Activated CD8-positive, alpha-beta T cell treated with anti-CD3 and anti-CD28 coated beads for 36 hours (primary cell): ENCODE data around the gene SHC1. TPM values are rescaled to one million over a fixed set of nuclear protein-coding genes. Genes with fewer than 3 reads are reported as not detected.
A peak's percentile ranks its signal among the peaks of the same experiment; 100 is the strongest.

ENCODE experiments used
- ATAC-seq: fragments of 200-7000 bp; cut with Tn5 transposase; one replicate; pipeline ENCODE4 v1.10.0; 2021; ENCODE audit warnings: mild to moderate bottlenecking, moderate library complexity
- CTCF ChIA-PET: fragments of 350-600 bp; sonication (Branson Sonifier 250); formaldehyde crosslinking; loops from one replicate; lab custom pipeline; 2021; ENCODE audit warnings: antibody characterized with exemption; lab: Charles Lee
- POLR2A ChIA-PET: fragments of 350-600 bp; sonication (Branson Sonifier 250); formaldehyde crosslinking; loops from one replicate; lab custom pipeline; 2021; ENCODE audit warnings: antibody characterized with exemption; lab: Charles Lee
- DNase-seq: peaks from one replicate; pipeline ENCODE4 v3.0.0-alpha.2; 2020
- H3K27ac Mint-ChIP-seq: one replicate; pipeline ENCODE4 v1.8.0; 2021; ENCODE audit warnings: mild to moderate bottlenecking, mixed read lengths
- H3K27me3 Mint-ChIP-seq: one replicate; pipeline ENCODE4 v1.8.0; 2021; ENCODE audit warnings: mixed read lengths
- H3K36me3 Mint-ChIP-seq: one replicate; pipeline ENCODE4 v1.8.0; 2021; ENCODE audit warnings: low read depth, mixed read lengths
- H3K4me1 Mint-ChIP-seq: one replicate; pipeline ENCODE4 v1.8.0; 2021; ENCODE audit warnings: low read depth, mixed read lengths
- H3K4me3 Mint-ChIP-seq: one replicate; pipeline ENCODE4 v1.8.0; 2021; ENCODE audit warnings: mild to moderate bottlenecking, moderate library complexity, mixed read lengths
- H3K9me3 Mint-ChIP-seq: one replicate; pipeline ENCODE4 v1.8.0; 2021; ENCODE audit warnings: mixed read lengths
- intact Hi-C: fragments of 100-400 bp; cut with micrococcal nuclease; formaldehyde crosslinking; loops from one replicate; pipeline ENCODE4 v1.10.0; 2022
- total RNA-seq, 2 experiments: library from RNA; stranded (reverse); gene quantifications; one replicate each; pipeline ENCODE4 v1.2.3, GENCODE V29; 2021
- TF ChIP-seq, protein P1 (sequence below): fragments of 200-600 bp; IDR thresholded peaks from one replicate; pipeline ENCODE4 v1.8.0; 2022; ENCODE audit warnings: antibody characterized with exemption, mild to moderate bottlenecking

Gene SHC1
- total RNA-seq, 2 experiments from 2014 or later: 32.3 to 34.2 TPM

DNA sequence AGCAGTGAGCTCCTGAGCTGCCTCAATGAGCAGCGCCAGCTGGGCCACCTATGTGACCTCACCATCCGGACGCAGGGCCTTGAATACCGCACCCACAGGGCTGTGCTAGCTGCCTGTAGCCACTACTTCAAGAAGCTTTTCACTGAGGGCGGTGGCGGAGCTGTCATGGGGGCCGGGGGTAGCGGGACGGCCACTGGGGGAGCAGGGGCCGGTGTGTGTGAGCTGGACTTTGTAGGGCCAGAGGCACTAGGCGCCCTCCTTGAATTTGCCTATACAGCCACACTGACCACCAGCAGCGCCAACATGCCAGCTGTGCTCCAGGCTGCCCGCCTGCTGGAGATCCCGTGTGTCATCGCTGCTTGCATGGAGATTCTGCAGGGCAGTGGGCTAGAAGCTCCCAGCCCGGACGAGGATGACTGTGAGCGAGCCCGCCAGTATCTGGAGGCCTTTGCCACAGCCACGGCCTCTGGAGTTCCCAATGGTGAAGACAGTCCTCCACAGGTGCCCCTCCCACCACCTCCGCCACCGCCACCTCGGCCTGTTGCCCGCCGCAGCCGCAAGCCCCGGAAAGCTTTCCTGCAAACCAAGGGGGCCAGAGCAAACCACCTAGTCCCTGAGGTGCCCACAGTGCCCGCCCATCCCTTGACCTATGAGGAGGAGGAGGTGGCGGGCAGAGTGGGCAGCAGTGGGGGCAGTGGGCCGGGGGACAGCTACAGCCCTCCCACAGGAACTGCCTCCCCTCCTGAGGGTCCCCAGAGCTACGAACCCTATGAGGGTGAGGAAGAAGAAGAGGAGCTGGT lies 44.4 kb upstream of the SHC1 start:
- H3K27ac Mint-ChIP-seq: no peak overlapping the region
- ChIA-PET POLR2A (interaction anchor here (0.7 to 4.3 kb wide), 6 partner anchors 7 to 59 kb away, joined by 3 to 29 read pairs (median 8); partner anchors contain the start of genes CKS1B, FLAD1 and PBXIP1), CTCF (interaction anchor here (1.2 to 7.6 kb wide), 8 partner anchors 15 to 70 kb away, joined by 4 to 77 read pairs (median 31); partner anchors contain the start of genes ADAM15, FLAD1, LENEP and PBXIP1)
- DNase-seq: no peak
- H3K4me1 Mint-ChIP-seq: peaks cover 69% of the 10 kb centered on the region
- H3K27me3 Mint-ChIP-seq: peaks cover 2% of the 10 kb centered on the region
- no peak overlapping the region for H3K4me3 Mint-ChIP-seq
- intact Hi-C loops: loop anchor here (5.0 kb wide), 1 partner anchor 43 kb away; the partner anchor contains the start of genes CKS1B and SHC1
- TF ChIP-seq, protein P1, sequence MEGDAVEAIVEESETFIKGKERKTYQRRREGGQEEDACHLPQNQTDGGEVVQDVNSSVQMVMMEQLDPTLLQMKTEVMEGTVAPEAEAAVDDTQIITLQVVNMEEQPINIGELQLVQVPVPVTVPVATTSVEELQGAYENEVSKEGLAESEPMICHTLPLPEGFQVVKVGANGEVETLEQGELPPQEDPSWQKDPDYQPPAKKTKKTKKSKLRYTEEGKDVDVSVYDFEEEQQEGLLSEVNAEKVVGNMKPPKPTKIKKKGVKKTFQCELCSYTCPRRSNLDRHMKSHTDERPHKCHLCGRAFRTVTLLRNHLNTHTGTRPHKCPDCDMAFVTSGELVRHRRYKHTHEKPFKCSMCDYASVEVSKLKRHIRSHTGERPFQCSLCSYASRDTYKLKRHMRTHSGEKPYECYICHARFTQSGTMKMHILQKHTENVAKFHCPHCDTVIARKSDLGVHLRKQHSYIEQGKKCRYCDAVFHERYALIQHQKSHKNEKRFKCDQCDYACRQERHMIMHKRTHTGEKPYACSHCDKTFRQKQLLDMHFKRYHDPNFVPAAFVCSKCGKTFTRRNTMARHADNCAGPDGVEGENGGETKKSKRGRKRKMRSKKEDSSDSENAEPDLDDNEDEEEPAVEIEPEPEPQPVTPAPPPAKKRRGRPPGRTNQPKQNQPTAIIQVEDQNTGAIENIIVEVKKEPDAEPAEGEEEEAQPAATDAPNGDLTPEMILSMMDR: no peak
- no peak for ATAC-seq
- H3K36me3 Mint-ChIP-seq: peaks cover 8% of the 10 kb centered on the region
- H3K9me3 Mint-ChIP-seq: no peaks in the 10 kb centered on the region

DNA sequence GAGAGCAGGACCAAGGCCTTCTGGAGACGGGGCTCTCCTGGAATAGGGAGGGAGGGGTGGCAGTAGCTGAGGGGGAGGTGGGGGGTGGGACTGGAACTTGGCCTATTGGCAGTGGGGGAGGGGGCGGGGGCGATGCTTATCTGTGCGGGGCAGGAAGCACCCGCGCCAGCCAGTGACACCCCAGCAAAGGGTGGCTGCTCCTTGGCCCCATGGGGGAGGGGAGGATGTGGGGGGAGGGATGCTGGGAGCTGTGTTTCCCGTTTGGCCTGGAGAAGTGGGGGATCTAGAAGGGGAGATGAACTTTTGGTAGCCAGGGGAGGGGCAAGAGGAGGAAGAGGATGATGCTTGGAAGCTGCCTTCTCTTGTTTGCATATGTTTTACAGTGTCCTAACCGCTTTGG lies 43.1 kb upstream of the SHC1 start:
- intact Hi-C loops: no loop called here
- Mint-ChIP-seq H3K9me3 (no peaks in the 10 kb centered on the region), H3K27me3 (no peaks in the 10 kb centered on the region), H3K4me1 (peaks cover 74% of the 10 kb centered on the region), H3K4me3 (no peak overlapping the region), H3K27ac (no peak overlapping the region), H3K36me3 (peaks cover 8% of the 10 kb centered on the region)
- DNase-seq (no peak), ATAC-seq (no peak)
- POLR2A ChIA-PET: interaction anchor here (0.7 to 1.7 kb wide), 4 partner anchors 9 to 63 kb away, joined by 3 to 4 read pairs (median 4); partner anchors contain the start of gene ADAM15
- CTCF ChIA-PET: interaction anchor here (0.9 to 4.8 kb wide), 4 partner anchors 9 to 59 kb away, joined by 3 to 37 read pairs (median 10); partner anchors contain the start of gene PBXIP1
- TF ChIP-seq, protein P1: no peak

- DNase-seq (no peak), ATAC-seq (no peak)
- H3K27me3 Mint-ChIP-seq: no peaks in the 10 kb centered on the region
- ChIA-PET POLR2A (interaction anchor here (0.6 to 1.7 kb wide), 6 partner anchors 9 to 259 kb away, joined by 3 to 5 read pairs (median 4); partner anchors contain the start of gene ADAM15), CTCF (interaction anchor here (0.9 to 2.8 kb wide), 6 partner anchors 10 to 78 kb away, joined by 3 to 13 read pairs (median 3); partner anchors contain the start of gene PBXIP1)
- intact Hi-C loops: no loop called here
- no peak overlapping the region for H3K4me3 Mint-ChIP-seq
- H3K27ac Mint-ChIP-seq: peak overlapping the region; percentile 37
- H3K36me3 Mint-ChIP-seq: peaks cover 8% of the 10 kb centered on the region
- TF ChIP-seq, protein P1: no peak
- H3K4me1 Mint-ChIP-seq: peaks cover 77% of the 10 kb centered on the region
- no peaks in the 10 kb centered on the region for H3K9me3 Mint-ChIP-seq
These were observed 42.4 kb upstream of the SHC1 start for GRCh38 chr1:155012776-155013602.

DNA sequence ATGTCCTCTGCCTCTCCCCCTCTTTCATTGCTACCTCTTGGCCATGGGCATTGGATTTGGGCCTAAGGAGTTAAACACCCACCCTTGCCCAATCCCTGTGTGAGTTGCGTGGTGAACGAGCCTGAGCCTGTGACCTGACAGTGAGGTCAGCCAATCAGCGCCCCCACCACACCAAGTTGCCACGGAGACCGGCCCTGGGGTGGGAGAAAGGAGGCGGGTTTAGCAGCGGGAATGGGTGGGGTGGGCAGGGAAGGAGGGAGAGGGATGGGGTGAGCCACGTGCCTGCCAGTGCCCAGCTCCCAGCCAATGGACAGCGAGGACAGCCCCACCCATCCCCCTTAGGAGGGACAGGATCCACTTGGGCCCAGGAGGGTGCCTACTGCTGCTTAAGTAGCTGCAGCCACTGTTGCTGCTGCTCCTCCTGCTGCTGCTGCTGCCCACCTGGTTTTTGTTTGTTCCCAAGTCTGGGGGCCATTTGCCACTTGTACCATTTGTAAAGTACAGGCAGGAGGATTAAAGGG lies 41.5 kb upstream of the SHC1 start:
- POLR2A ChIA-PET: interaction anchor here (0.6 to 1.7 kb wide), 7 partner anchors 8 to 260 kb away, joined by 3 to 5 read pairs (median 4); partner anchors contain the start of gene ADAM15
- intact Hi-C loops: no loop called here
- H3K4me1 Mint-ChIP-seq: peaks cover 72% of the 10 kb centered on the region
- H3K27ac Mint-ChIP-seq: peak overlapping the region; percentile 57
- no peaks in the 10 kb centered on the region for H3K27me3 Mint-ChIP-seq
- no peak for ATAC-seq
- CTCF ChIA-PET: interaction anchor here (1.1 to 2.8 kb wide), 5 partner anchors 11 to 79 kb away, joined by 3 to 13 read pairs (median 3); partner anchors contain the start of gene PBXIP1
- H3K4me3 Mint-ChIP-seq: no peak overlapping the region
- peaks cover 8% of the 10 kb centered on the region for H3K36me3 Mint-ChIP-seq
- H3K9me3 Mint-ChIP-seq: no peaks in the 10 kb centered on the region
- DNase-seq: no peak
- TF ChIP-seq, protein P1: no peak
